ENCODE data around the gene GAK.

GRCh38 chr4:906339-907102 lies 25.6 kb downstream of the GAK start:
- TF ChIP-seq CTCF (IDR thresholded peaks at IDR 0.05), result no peak
- no peak for TF ChIP-seq EP300 (IDR thresholded peaks at IDR 0.05)
- TF ChIP-seq POLR2A (IDR thresholded peaks at IDR 0.05), result no peak

Data from gastroesophageal sphincter (tissue), 3 donors.